Activated naive CD8-positive, alpha-beta T cell treated with anti-CD3 and anti-CD28 coated beads for 36 hours (primary cell): ENCODE measurements around the gene LIM2. TPM values are rescaled to one million over a fixed set of nuclear protein-coding genes. Genes with fewer than 3 reads are reported as not detected.

Experiments
- DNase-seq: peaks from one replicate; pipeline ENCODE4 v3.0.0; 2021
- H3K27ac Mint-ChIP-seq: one replicate; pipeline ENCODE4 v1.8.0; 2022; ENCODE audit warnings: mild to moderate bottlenecking, moderate library complexity, mixed read lengths
- H3K27me3 Mint-ChIP-seq: one replicate; pipeline ENCODE4 v1.8.0; 2022; ENCODE audit warnings: mild to moderate bottlenecking, mixed read lengths
- H3K36me3 Mint-ChIP-seq: one replicate; pipeline ENCODE4 v1.8.0; 2021; ENCODE audit warnings: mild to moderate bottlenecking, mixed read lengths
- H3K4me1 Mint-ChIP-seq: one replicate; pipeline ENCODE4 v1.8.0; 2021; ENCODE audit warnings: mixed read lengths
- H3K4me3 Mint-ChIP-seq: one replicate; pipeline ENCODE4 v1.8.0; 2022; ENCODE audit warnings: mild to moderate bottlenecking, moderate library complexity, mixed read lengths
- H3K9me3 Mint-ChIP-seq: one replicate; pipeline ENCODE4 v1.8.0; 2022; ENCODE audit warnings: mixed read lengths
- total RNA-seq, 2 experiments: library from RNA; stranded (reverse); gene quantifications; one replicate each; pipeline ENCODE4 v1.2.3, GENCODE V29; 2021

Gene LIM2
- total RNA-seq, 2 experiments from 2014 or later, result not detected

DNA sequence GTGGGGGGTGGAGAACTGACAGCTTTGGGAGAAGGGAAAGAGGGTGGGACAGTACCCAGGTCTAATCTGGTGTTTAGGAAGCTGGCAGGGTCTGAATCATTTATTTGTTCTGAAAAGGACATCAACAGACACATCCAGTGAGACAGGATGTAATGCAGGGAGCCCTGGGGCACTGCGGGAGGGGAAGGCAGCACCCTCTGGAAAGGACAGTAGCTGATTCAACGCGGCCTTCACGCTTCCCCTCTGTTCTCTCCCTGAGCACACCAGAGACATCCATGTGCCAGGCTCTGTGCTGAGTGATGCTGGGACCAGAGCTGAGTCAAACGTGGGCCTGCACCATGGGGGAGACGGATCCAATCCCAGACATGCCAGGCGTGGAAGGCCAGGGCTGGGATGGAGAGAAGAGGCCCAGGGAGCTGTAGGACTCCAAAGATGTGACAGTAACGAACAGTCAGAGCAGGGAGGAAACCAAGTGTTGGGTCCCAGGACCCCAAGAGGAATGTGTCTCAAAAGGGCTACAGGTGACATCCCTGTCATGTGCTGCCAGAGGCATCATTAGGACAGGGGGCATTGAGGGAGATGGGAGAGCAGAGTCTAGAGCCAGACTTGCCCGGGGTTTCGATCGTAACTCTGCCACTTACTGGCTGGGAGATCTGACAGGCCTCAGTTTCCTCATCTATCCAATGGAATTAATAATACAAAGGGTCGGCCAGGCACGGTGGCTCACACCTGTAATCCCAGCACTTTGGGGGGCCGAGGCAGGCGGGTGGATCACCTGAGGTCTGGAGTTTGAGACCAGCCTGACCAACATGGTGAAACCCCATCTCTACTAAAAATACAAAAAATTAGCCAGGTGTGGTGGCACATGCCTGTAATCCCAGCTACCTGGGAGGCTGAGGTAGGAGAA lies 23.3 kb downstream of the LIM2 start:
- no peak for DNase-seq
- Mint-ChIP-seq H3K27ac (peak overlapping the region; percentile 65), H3K4me3 (peak overlapping the region; percentile 64), H3K9me3 (no peaks in the 10 kb centered on the region), H3K36me3 (peaks cover 18% of the 10 kb centered on the region), H3K27me3 (no peaks in the 10 kb centered on the region), H3K4me1 (peaks cover 48% of the 10 kb centered on the region)

DNA sequence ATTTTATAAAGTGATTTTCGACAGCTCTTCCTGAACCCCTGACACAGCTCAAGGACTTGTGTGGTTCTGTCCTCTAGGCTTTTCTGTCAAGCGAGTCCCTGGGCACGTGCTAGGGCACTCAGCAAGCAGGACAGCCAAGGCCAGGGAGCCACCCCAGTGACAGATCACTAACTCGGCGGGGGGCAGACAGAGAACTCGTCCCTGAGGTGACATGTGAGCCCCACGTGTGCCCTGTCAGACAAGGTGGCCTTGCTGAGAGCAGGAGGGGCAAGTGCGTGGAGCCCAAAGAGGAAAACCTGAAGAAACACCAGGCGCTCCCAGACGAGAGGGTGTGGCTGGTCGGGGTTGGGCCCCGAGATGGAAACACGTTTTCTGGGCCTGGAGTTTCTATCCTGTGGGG lies 26.5 kb downstream of the LIM2 start:
- Mint-ChIP-seq H3K27ac (no peak overlapping the region), H3K4me1 (peaks cover 50% of the 10 kb centered on the region), H3K4me3 (no peak overlapping the region), H3K27me3 (no peaks in the 10 kb centered on the region), H3K9me3 (no peaks in the 10 kb centered on the region), H3K36me3 (peaks cover 27% of the 10 kb centered on the region)
- no peak for DNase-seq

DNA sequence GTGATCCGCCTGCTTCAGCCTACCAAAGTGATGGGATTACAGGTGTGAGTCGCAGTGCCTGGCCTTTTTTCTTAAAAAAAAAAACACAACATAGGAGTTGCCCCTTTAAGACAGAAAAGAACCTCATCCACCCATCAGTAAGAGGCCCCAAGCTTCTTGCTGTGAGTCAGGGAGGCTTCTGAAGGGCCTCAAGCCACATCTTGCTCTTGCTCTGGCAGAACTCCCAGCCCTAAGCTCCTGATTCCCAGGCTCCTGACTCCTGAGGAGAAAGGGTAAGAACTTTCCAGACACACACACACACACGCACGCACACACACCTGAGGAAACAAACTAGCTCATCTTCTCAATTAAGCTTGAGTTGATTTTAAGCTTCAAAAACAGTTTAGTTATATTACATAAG lies 28.5 kb downstream of the LIM2 start:
- Mint-ChIP-seq H3K4me3 (no peak overlapping the region), H3K36me3 (peaks cover 27% of the 10 kb centered on the region), H3K9me3 (no peaks in the 10 kb centered on the region), H3K27ac (no peak overlapping the region), H3K27me3 (no peaks in the 10 kb centered on the region), H3K4me1 (peaks cover 55% of the 10 kb centered on the region)
- DNase-seq, result no peak

- Mint-ChIP-seq H3K4me3 (peak overlapping the region; percentile 10), H3K9me3 (no peaks in the 10 kb centered on the region), H3K4me1 (peaks cover 43% of the 10 kb centered on the region), H3K27me3 (no peaks in the 10 kb centered on the region), H3K27ac (no peak overlapping the region), H3K36me3 (peaks cover 19% of the 10 kb centered on the region)
- DNase-seq, result no peak
Observed at GRCh38 chr19:51357952-51358351, 29.8 kb downstream of the LIM2 start.

- Mint-ChIP-seq H3K4me1 (peaks cover 31% of the 10 kb centered on the region), H3K27me3 (no peaks in the 10 kb centered on the region), H3K9me3 (no peaks in the 10 kb centered on the region), H3K27ac (no peak overlapping the region), H3K4me3 (no peak overlapping the region), H3K36me3 (peaks cover 23% of the 10 kb centered on the region)
- DNase-seq, result no peak
Observed at GRCh38 chr19:51356159-51356801, 31.5 kb downstream of the LIM2 start.

DNA sequence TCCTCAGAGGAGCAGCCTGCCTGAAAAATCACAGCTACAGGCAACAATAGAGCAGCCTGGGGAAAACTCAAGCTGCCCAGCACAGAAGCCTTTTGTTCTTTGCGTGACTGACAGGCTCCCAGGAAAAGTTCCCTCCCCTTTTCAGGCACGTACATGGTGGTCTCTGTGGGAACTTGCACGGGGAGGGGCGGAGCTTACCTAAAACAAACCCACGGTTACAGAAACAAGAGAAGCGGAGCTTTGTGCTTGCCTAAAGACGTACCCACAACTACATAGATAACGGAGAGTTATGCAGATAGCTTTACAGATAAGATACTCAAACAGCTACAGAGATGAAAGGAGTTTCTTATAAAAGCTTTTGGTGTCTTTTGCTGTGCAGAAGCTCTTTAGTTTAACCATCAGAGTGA lies 33.0 kb downstream of the LIM2 start:
- H3K27ac Mint-ChIP-seq, result peak overlapping the region; percentile 40
- DNase-seq, result peak; percentile 33

GRCh38 chr19:51354103-51354741 lies 33.6 kb downstream of the LIM2 start:
- no peak for DNase-seq
- Mint-ChIP-seq H3K4me3 (no peak overlapping the region), H3K36me3 (peaks cover 22% of the 10 kb centered on the region), H3K27me3 (no peaks in the 10 kb centered on the region), H3K4me1 (peaks cover 20% of the 10 kb centered on the region), H3K27ac (no peak overlapping the region), H3K9me3 (no peaks in the 10 kb centered on the region)

More for the DNA sequence above, 33.0 kb downstream of the LIM2 start:
- Mint-ChIP-seq H3K9me3 (no peaks in the 10 kb centered on the region), H3K27me3 (no peaks in the 10 kb centered on the region), H3K4me3 (no peak overlapping the region), H3K4me1 (peaks cover 25% of the 10 kb centered on the region), H3K36me3 (peaks cover 24% of the 10 kb centered on the region)

DNA sequence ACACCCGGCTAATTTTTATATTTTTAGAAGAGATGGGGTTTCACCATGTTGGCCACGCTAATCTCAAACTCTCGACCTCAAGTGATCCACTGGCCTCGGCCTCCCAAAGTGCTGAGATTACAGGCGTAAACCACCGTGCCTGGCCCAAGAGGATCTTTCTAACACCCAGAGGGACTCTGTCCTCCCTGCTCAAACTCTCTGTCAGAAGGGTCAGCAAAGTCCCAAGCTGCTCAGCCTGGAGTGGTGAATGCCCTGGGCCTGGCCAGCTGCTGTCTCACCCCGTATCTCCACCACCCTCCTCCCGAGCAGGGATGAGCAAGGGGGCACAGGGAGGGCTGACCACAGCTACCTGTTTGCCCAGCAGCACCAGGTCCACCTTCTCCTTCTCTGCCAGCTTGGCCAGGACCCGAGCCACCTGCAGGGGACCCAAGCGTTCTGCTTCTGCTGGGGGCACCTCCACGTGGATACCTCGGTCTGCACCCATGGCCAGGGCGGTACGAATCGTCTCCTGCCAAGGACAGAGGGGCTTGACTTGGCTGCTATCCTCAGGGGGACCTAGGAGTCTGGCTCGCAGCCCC lies 34.9 kb downstream of the LIM2 start:
- H3K27ac Mint-ChIP-seq, result no peak overlapping the region
- H3K36me3 Mint-ChIP-seq, result peaks cover 20% of the 10 kb centered on the region
- no peak overlapping the region for H3K4me3 Mint-ChIP-seq
- H3K4me1 Mint-ChIP-seq, result peaks cover 18% of the 10 kb centered on the region
- no peak for DNase-seq
- H3K9me3 Mint-ChIP-seq, result no peaks in the 10 kb centered on the region
- no peaks in the 10 kb centered on the region for H3K27me3 Mint-ChIP-seq

DNA sequence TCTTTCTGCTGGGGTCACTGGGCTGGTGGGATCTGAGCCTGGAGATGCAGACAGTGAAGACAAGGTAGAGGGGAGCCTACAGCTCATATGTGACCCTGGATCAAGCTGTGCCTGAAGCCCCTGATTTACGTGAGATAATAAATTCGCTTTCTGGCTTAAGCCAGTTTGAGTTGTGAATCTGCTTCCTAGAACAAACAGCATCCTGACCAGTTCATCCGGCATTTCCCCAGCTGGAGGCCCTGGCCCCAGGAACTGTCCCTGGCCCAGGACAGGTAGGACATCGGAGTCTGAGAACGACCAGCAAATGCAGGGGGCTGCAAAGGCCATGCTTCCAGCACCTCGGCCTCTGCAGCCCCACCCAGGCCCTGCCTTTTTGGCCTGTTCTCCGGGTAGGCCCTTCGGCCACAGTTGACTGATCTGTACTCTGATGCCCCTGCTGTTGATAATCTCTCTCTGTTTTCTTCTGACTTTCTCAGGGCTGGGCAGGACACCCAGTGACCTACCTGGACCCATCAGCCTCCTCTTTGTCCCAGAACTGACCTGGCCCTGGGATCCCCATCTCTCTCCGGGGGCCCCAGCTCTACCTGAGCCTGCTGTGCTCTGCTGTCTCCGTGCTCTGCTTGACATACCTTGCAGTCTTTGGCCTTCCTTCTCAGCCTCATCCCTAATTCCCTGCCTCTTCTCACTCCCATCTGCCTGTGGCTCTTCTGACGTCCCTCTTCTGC lies 36.3 kb downstream of the LIM2 start:
- peaks cover 19% of the 10 kb centered on the region for H3K36me3 Mint-ChIP-seq
- H3K4me3 Mint-ChIP-seq, result no peak overlapping the region
- H3K27ac Mint-ChIP-seq, result peak overlapping the region; percentile 3
- H3K4me1 Mint-ChIP-seq, result peaks cover 15% of the 10 kb centered on the region
- H3K27me3 Mint-ChIP-seq, result no peaks in the 10 kb centered on the region
- H3K9me3 Mint-ChIP-seq, result no peaks in the 10 kb centered on the region
- DNase-seq, result no peak

DNA sequence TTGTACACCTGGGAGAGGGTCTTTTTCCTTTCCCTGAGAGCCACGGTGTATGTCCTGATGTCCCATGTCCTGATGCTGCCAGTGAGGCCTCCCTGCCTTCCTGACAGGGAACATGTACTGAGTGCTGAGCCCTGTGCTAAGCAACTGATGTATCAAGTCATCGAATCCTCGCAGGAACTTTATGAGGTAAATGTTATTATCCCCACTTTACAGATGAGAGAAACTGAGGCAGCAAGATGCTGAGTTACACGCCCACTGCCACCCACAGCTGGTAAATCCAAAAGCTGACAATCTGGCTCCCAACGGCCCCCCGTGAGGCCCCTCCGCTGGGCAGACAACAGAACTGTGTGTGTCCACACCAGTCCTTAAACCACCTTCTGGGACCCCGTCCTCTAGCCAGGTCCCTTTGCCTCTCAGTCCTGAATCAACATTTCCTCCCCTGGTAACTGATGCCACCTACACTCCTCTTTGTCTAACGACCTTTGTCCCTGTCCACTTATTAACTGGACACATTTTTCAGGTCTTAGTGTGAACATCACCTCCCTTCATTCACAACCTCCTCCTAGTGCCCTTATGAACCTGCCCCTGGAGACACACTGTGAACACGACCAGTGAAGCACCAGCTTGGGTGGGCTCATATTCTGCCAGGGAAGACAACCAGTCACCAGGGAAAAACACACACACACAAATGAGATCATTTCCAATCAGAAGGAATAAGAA lies 40.4 kb downstream of the LIM2 start:
- Mint-ChIP-seq H3K36me3 (peaks cover 11% of the 10 kb centered on the region), H3K27ac (peak overlapping the region; percentile 12), H3K9me3 (no peaks in the 10 kb centered on the region), H3K4me1 (no peaks in the 10 kb centered on the region), H3K27me3 (no peaks in the 10 kb centered on the region), H3K4me3 (no peak overlapping the region)
- no peak for DNase-seq

- Mint-ChIP-seq H3K4me3 (no peak overlapping the region), H3K27ac (no peak overlapping the region), H3K27me3 (no peaks in the 10 kb centered on the region), H3K9me3 (no peaks in the 10 kb centered on the region), H3K4me1 (no peaks in the 10 kb centered on the region), H3K36me3 (peaks cover 7% of the 10 kb centered on the region)
- no peak for DNase-seq
Observed at GRCh38 chr19:51346742-51347141, 41.0 kb downstream of the LIM2 start.

DNA sequence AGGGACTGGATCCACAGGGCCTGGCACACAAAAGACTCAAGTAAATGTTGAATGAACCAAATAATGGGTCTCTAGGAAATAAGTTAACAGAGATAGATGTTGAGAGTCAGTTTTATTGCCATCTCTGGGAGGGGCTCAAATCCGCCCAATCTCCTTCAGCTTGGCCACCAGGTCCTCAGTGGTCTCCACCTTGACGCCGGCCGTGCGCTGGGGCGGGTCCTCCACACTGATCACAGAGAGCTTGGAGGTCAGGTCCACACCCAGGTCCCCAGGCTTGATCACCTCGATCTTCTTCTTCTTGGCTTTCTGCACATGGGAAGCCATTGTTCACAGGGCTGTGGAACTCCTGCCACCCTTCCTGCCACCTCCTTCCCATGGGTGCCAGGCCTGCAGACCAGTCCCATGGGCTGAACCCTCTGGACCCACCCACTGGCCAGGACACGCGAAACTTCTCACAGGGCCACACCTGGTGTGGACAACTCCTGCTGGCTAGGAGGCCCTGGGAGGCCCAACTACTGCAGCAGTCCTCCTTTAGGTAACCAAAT lies 42.6 kb downstream of the LIM2 start:
- H3K27ac Mint-ChIP-seq, result no peak overlapping the region
- DNase-seq, result no peak
- peaks cover 5% of the 10 kb centered on the region for H3K27me3 Mint-ChIP-seq

GRCh38 chr19:51342631-51343569 lies 44.9 kb downstream of the LIM2 start:
- no peak overlapping the region for H3K27ac Mint-ChIP-seq
- H3K4me3 Mint-ChIP-seq, result no peak overlapping the region

More for the DNA sequence above, 42.6 kb downstream of the LIM2 start:
- Mint-ChIP-seq H3K36me3 (peaks cover 3% of the 10 kb centered on the region), H3K9me3 (no peaks in the 10 kb centered on the region), H3K4me1 (no peaks in the 10 kb centered on the region), H3K4me3 (no peak overlapping the region)

More at GRCh38 chr19:51342631-51343569, 44.9 kb downstream of the LIM2 start:
- Mint-ChIP-seq H3K27me3 (peaks cover 5% of the 10 kb centered on the region), H3K9me3 (no peaks in the 10 kb centered on the region), H3K36me3 (peaks cover 3% of the 10 kb centered on the region), H3K4me1 (peaks cover 9% of the 10 kb centered on the region)
- DNase-seq, result no peak
